Calu3 (cell line): Measurements from ENCODE around the gene SGF29. TPM values are rescaled to one million over a fixed set of nuclear protein-coding genes. Genes with fewer than 3 reads are reported as not detected.

Source experiments
- BruUV-seq: library from RNA; stranded (reverse); fragments of 400-500 nt; replicated peaks from 2 replicates; lab custom pipeline; 2021; lab: Mats Ljungman, UMichigan
- CTCF ChIA-PET: fragments of 300-600 bp; sonication (Branson Sonifier 250); formaldehyde crosslinking; loops from one replicate; lab custom pipeline; 2022; ENCODE audit warnings: antibody characterized with exemption; lab: Charles Lee
- DNase-seq: peaks from one replicate; pipeline ENCODE4 v3.0.0; 2022
- H3K27ac Mint-ChIP-seq: one replicate; pipeline ENCODE4 v1.8.0; 2022; ENCODE audit warnings: mixed read lengths; ENCODE audit not compliant: unreplicated experiment
- H3K27me3 Mint-ChIP-seq: one replicate; pipeline ENCODE4 v1.8.0; 2022; ENCODE audit warnings: mixed read lengths; ENCODE audit not compliant: unreplicated experiment
- H3K36me3 Mint-ChIP-seq: one replicate; pipeline ENCODE4 v1.8.0; 2022; ENCODE audit warnings: mild to moderate bottlenecking, moderate library complexity, mixed read lengths; ENCODE audit not compliant: insufficient read depth, unreplicated experiment
- H3K4me1 Mint-ChIP-seq: one replicate; pipeline ENCODE4 v1.8.0; 2022; ENCODE audit warnings: mild to moderate bottlenecking, low read depth, mixed read lengths; ENCODE audit not compliant: unreplicated experiment
- H3K4me3 Mint-ChIP-seq: one replicate; pipeline ENCODE4 v1.8.0; 2022; ENCODE audit warnings: mild to moderate bottlenecking, low read depth, moderate library complexity, mixed read lengths; ENCODE audit not compliant: unreplicated experiment
- H3K9me3 Mint-ChIP-seq: one replicate; pipeline ENCODE4 v1.8.0; 2022; ENCODE audit warnings: low read depth, mixed read lengths; ENCODE audit not compliant: unreplicated experiment
- CTCF ChIP-seq: fragments of 200-600 bp; IDR thresholded peaks from one replicate; pipeline ENCODE4 v1.8.0; 2022; ENCODE audit warnings: antibody characterized with exemption; ENCODE audit not compliant: unreplicated experiment
- intact Hi-C: fragments of 100-400 bp; cut with micrococcal nuclease; formaldehyde crosslinking; loops from one replicate; pipeline ENCODE4 v1.10.0; 2022; ENCODE audit not compliant: unreplicated experiment
- total RNA-seq: library from RNA; stranded (reverse); gene quantifications from 2 replicates; pipeline ENCODE4 v1.2.3, GENCODE V29; 2022

The SGF29 gene
- total RNA-seq, 1 experiment from 2014 or later: 31.0 TPM

DNA sequence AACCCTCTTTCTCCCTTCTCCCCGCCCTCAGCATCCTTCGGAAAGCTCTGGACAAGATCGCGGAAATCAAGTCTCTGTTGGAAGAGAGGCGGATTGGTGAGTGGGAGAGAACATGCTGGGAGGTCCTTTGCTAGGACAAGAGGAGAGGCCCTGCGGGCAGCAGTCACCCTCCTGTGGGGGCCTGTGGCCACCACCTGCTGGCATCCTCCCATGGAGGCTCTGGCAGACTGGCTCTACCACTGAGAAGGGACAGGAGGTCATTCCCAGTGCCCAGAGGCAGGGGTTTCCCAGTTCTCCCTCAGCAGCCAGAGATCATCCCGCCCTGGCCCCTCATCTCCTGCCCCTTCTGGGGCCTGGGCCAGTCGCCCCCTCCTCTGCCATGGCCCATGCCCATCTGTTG, 35.3 kb downstream of the SGF29 start:
- H3K27ac Mint-ChIP-seq: no peak overlapping the region
- no peaks in the 10 kb centered on the region for H3K9me3 Mint-ChIP-seq
- no peak for TF ChIP-seq CTCF
- no peaks in the 10 kb centered on the region for H3K27me3 Mint-ChIP-seq
- intact Hi-C loops: no loop called here
- H3K36me3 Mint-ChIP-seq: peaks cover 19% of the 10 kb centered on the region
- H3K4me1 Mint-ChIP-seq: peaks cover 8% of the 10 kb centered on the region
- DNase-seq: no peak
- CTCF ChIA-PET: no interaction called here
- BruUV-seq: no TSS peak
- no peak overlapping the region for H3K4me3 Mint-ChIP-seq

GRCh38 chr16:28589930-28590329, 36.2 kb downstream of the SGF29 start:
- Mint-ChIP-seq H3K9me3 (no peaks in the 10 kb centered on the region), H3K36me3 (peaks cover 19% of the 10 kb centered on the region), H3K4me1 (peaks cover 8% of the 10 kb centered on the region), H3K4me3 (no peak overlapping the region), H3K27ac (no peak overlapping the region), H3K27me3 (no peaks in the 10 kb centered on the region)
- TF ChIP-seq CTCF: no peak
- CTCF ChIA-PET: no interaction called here
- BruUV-seq: no TSS peak
- intact Hi-C loops: no loop called here
- DNase-seq: no peak

- no peak for DNase-seq
- Mint-ChIP-seq H3K27me3 (no peaks in the 10 kb centered on the region), H3K9me3 (no peaks in the 10 kb centered on the region), H3K36me3 (peaks cover 19% of the 10 kb centered on the region), H3K4me1 (peaks cover 8% of the 10 kb centered on the region), H3K4me3 (no peak overlapping the region), H3K27ac (no peak overlapping the region)
- BruUV-seq: no TSS peak
- TF ChIP-seq CTCF: no peak
- CTCF ChIA-PET: interaction anchor here (0.6 kb wide), 1 partner anchor 30 kb away, joined by 3 read pairs; no protein-coding TSS in a partner anchor
- intact Hi-C loops: no loop called here
Measured at GRCh38 chr16:28590384-28591340, 36.9 kb downstream of the SGF29 start.

DNA sequence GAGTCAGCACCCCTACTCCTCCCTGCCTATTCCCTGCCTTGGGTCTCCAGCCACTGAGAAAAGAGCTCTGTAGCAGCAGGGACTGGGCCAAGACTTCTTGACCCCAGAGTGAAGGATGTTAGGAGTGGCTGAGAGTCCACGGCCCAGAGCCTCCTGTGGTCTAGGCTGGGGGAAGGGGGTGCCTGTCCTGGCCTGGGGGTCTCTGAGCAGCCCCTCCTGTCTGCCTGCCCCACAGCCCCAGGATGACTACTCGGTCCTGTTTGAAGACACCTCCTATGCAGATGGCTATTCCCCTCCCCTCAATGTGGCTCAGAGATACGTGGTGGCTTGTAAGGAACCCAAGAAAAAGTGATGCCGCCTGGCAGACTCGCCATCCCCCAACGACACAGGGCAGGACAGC, 37.6 kb downstream of the SGF29 start:
- no TSS peak for BruUV-seq
- peaks cover 14% of the 10 kb centered on the region for H3K4me1 Mint-ChIP-seq
- CTCF ChIA-PET: interaction anchor here (0.6 kb wide), 1 partner anchor 29 kb away, joined by 3 read pairs; no protein-coding TSS in a partner anchor
- no peaks in the 10 kb centered on the region for H3K27me3 Mint-ChIP-seq
- H3K4me3 Mint-ChIP-seq: no peak overlapping the region
- no peak overlapping the region for H3K27ac Mint-ChIP-seq
- intact Hi-C loops: no loop called here
- no peak for TF ChIP-seq CTCF
- peaks cover 19% of the 10 kb centered on the region for H3K36me3 Mint-ChIP-seq
- DNase-seq: no peak
- H3K9me3 Mint-ChIP-seq: no peaks in the 10 kb centered on the region
